ENCODE measurements around the gene SDHD.
"Not testable (repeated sequence)": the region's sequence is repeated elsewhere in the genome, so short reads cannot be mapped to it uniquely, and the experiment has no call there.

Gene SDHD

DNA sequence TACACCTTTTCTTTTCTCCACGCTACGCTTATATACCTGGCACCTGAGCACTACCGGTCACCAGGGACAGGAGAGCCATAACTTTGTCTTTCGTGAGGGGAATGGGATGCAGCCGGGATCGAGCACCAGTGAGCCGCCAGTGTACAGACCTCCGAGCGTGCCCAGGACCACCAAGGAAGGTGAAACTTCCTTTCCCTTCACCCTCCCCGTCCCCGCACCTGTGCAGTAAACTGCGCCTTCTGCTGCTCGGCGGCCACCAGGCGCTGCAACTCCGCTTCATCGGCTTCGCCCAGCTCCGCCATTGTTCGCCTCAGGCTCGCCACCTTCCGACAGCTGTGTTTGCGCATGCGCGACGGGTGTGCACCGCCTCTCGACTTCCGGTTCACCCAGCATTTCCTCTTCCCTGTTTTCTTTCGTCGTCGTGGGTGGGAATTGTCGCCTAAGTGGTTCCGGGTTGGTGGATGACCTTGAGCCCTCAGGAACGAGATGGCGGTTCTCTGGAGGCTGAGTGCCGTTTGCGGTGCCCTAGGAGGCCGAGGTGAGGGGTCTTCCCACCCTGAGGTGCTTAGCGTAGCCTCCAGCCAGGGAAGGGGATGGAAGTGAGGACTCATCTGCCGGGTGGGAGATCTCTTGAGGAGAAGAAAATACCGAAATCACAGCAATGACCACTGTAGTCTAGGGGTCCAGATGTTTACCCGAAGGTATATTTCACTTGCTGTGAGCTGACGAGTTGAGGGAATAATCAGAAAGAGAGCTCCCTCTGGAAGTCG lies at the start of gene SDHD, which contains the start of gene TIMM8B:
TSS of gene SDHD (plus strand) at position 452 of the 770 bp plus-strand sequence. CDS start at position 487, 35 bp downstream.
TSS of gene TIMM8B (minus strand) at position 335 of the 770 bp plus-strand sequence. CDS start at position 302, 33 bp downstream.
- FAIRE-seq: peak; percentile 89

DNA sequence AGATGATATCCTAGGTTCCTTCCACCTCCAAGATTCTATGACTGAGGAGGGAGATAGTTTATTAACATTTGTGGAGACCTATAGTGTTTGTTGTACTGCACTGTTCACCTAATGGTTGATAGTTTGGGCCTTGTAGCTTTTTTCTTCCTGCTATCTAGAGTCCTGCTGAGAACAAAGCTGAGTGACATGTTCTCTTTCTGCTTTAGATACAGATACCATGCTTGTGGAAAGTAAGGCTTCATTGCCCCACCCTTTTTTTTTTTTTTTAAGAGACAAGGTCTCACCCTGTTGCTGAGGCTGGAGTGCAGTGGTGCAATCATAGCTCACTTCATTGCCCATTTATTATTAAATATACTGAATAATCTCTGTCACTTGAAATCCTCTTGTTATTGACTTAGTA lies 49.1 kb upstream of the SDHD start:
- no peak for FAIRE-seq

DNA sequence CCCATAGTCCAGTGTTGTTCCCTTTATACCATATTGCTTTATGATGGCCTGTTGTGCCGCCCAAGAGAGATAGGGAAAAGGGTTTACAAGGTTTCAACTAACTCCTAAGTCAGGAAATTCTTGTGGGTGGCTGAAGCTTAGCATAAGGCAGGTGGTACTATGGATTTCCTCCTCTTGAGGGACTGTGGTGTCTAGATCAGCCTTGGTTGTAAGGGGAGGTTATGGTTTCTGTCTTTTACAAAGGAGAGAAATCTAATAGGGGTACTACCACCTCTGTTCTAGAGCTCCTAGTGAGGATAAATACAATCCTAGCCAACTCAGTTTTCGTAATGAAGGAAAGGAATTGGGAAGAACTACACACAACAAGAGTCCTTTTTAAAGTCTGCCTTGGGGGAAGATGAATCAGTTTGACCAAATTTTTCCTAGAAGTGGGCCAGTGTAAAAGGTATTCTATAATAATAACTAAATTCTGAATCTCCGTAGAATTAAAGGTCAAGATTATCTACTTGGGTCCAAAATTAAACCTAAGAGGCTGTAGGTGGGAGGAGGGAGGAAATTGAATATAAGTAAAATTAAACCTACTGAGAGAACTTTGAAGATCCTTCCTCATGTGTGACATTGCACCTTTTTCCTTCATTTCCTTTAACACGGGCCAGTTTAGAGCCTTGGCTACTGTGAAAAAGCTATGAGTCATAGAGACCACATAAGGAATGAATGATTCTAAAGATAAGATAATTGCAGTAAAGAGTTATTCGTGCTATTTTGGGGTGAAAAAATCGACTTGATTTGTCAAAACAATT lies 44.3 kb upstream of the SDHD start:
- no peak for FAIRE-seq

DNA sequence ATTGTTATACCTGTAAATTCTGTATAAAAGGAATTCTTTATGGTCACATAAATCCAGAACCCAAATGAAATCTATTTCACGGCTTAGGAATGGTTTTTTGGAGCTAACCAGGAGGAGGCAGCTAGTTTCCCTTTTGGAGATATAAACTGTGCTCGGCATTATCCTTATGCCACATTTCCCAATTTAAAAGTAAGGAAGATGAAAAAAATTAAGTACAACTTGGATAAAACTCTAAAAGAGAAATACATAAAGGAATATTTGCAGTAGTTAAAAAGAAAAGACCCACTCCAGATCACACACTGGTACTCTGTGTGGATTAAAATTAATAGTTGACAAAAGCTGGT lies 43.7 kb upstream of the SDHD start:
- no peak for FAIRE-seq

DNA sequence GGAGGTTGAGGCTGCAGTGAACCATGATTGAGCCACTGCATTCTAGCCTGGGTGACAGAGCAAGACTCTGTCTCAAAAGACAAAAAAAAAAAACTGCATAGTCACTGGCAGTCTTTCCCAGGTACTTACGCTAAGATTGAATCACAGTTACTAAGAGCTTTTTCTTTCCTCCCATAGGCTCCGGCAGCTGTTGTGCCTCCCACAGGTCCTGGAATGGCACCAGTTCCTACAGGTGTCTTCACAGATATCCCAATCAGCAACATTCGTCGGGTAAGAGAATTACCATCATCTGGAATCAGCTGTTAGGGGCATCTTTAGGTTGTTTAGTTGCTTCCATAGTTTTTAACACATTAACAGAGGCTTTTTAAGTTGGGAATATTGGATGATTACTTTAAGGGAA lies 41.7 kb upstream of the SDHD start:
- no peak for FAIRE-seq

DNA sequence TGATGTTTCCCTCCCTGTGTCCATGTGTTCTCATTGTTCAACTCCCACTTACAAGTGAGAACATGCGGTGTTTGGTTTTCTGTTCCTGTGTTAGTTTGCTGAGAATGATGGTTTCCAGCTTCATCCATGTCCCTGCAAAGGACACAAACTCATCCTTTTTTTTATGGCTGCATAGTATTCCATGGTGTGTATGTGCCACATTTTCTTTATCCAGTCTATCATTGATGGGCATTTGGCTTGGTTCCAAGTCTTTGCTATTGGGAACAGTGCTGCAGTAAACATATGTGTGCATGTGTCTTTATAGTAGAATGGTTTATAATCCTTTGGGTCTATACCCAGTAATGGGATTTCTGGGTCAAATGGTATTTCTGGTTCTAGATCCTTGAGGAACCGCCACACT lies 40.0 kb upstream of the SDHD start:
- not testable (repeated sequence) for FAIRE-seq

DNA sequence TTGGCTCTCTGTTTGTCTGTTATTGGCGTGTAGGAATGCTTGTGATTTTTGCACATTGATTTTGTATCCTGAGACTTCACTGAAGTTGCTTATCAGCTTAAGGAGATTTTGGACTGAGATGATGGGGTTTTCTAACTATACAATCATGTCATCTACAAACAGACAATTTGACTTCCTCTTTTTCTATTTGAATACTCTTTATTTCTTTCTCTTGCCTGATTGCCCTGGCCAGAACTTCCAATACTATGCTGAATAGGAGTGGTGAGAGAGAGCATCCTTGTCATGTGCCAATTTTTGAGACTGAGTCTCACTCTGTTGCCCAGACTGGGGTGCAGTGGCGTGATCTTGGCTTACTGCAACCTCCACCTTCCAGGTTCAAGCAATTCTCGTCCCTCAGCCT lies 38.4 kb upstream of the SDHD start:
- not testable (repeated sequence) for FAIRE-seq

DNA sequence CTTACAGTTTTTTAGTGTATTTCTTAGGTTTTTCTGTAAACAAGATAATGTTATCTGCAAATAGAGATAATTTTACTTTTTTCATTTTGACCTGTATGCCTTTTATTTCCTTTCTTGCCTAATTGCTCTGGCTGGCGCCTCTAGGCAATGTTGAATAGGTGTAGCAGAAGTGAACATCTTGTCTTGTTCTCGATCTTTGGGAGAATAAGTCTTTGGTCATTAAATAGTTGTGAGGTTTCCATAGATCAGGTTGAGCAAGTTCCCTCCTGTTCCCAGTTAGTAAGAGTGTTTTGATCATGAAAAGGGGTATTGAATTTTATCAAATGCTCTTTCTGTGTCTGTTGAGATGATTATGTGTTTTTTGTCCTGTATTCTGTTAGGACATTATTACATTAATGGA lies 36.9 kb upstream of the SDHD start:
- no peak for FAIRE-seq

DNA sequence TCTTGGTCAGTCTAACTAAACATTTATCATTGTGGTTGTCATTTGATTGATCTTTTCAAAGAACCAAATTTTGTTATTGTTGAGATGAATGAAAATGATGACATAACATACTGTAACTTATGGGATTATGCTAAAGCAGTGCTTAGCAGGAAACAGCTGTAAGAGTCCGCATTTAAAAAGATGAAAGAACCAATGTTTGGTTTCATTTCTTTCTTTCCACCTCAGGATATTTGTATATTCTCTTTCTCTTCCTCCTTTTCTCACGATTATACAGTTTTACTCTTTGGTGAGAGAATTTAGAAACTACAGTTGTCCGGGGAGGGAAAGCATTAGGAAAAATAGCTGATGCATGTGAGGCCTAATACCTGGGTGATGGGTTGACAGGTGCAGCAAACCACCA lies 36.0 kb upstream of the SDHD start:
- FAIRE-seq: no peak

DNA sequence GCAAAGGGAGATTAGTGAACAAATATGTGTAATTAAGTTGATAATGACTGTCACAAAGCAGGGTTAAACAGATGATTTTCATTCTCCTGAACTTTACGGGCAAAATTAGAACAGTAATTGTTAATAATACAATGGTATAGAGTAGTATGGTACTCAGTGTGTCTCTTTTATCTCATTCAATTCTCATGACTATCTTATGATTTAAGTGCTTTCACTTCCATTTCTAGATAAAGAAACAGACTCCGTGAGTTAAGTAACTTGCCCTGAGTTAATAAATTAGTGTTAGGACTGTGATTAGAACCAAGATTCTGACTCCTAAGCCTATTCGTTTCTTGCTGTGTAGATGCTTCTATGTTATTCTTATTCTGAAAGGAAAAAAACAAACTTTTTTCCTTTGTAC lies 34.9 kb upstream of the SDHD start:
- FAIRE-seq: no peak

DNA sequence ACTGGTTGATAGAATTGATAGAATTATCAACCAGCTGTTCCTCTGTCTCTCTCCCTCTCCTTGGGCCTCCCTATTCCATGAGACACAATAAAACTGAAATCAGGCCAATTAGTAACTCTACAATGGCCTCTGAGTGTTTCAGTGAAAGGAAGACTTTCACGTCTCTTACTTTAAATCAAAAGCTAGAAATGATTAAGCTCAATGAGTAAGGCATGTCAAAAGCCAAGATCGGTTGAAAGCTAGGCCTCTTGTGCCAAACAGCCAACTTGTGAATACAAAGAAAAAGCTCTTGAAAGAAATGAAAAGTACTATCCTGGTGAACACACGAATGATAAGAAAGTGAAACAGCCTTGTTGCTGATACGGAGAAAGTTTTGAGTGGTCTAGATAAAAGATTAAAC lies 29.5 kb upstream of the SDHD start:
- FAIRE-seq: no peak

DNA sequence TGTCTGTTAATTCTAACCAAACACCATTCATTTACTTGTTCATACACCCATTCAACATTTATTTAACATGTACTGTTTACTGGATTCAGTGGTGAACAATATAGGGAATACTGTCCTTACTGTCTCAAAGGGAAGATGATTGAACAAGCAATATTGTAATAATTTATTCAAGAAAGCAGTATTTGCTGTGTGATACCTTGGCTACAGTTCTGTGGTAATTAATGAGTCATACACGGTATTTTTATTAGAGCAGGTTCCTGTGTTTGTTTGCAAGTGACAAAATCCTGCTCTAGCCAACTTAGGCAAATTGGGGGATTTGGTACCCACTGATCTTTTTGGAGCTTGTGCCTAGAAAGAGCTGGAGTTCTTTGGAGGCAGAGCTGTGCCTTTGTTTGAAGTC lies 28.6 kb upstream of the SDHD start:
- FAIRE-seq: no peak

DNA sequence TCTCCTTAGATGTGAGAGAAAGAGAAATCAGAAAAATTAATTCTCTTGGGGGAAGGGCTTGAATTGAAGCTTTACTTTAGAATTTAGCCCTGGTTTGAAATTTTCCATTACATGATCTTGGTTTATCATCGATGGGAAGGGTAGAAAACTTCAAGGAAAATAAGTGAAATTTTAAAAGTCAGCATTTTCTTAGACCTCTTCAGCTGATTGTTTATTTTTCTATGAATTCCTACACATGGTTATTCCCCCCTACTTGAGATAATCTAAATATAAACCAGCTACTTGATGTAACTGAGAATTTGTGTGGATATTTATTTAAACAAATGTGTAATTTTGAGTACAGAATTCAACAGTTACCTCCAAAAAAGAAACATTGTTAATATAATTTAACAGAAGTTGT lies 23.8 kb upstream of the SDHD start:
- no peak for FAIRE-seq

DNA sequence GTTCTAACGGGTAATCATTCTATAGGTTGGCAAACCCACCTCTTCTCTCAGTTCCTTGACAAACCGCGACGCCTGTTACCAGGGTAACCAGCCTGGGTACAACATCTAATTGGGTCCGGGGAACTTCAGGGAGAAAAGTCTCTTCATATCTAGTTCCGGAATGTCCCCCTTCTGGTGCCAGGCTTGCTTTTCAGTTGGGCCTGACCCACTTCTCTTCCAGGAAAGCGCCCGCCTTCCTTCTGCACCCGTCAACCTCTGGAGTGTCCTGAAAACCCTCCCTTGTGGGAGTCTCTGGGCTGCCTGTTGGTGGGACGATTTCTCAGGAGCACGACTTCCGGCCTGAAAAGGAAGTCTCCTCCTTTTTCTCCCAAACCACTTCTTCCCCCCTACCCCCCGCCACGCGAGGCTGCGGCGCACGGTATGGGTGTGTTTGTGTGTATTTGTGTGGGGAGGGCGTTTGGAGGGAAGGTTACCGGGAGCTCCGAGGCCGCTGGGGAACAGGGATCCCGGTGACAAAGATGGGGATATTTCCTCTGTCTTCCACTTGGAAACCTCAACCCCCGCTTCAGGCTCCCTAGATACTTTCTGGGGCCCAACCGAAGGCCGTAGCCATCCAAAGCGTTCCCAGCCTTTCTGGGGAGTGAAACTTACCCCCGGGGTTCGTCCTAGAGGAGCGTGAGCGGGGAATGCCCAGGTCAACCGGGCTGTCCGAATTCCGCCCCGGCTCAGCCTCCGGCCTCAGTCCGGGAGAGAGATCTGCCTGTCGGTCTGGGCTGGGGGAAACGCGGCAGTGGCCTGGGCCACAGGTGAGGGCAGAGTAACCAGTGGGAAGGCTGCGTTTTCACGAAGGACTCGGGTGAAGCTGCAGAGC lies 12.5 kb upstream of the SDHD start, which contains the start of the genes NKAPD1 and PIH1D2:
TSS of gene NKAPD1 (plus strand) at position 359 of the 871 bp plus-strand sequence. CDS start 1,276 bp downstream, outside the sequence.
TSS of gene PIH1D2 (minus strand) at position 77 of the 871 bp plus-strand sequence. CDS start 843 bp downstream, outside the sequence.
- FAIRE-seq: peak; percentile 23

DNA sequence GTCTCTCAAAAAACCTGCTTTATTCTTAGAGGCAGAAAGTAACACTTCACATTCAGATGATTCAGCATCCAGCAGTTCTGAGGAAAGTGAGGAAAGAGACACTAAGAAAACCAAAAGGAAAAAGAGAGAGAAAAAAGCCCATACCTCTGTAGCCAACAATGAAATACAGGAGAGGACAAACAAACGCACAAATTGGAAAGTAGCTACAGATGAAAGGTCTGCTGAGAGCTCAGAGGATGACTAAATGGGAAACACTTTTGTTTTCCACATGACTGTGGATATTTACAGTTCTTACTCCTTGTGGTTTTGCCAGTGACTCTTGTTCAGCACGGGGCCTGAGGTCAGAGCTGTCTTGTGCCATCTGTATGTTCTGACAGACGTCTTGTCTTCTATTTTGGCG lies 3.9 kb upstream of the SDHD start:
- no peak for FAIRE-seq

DNA sequence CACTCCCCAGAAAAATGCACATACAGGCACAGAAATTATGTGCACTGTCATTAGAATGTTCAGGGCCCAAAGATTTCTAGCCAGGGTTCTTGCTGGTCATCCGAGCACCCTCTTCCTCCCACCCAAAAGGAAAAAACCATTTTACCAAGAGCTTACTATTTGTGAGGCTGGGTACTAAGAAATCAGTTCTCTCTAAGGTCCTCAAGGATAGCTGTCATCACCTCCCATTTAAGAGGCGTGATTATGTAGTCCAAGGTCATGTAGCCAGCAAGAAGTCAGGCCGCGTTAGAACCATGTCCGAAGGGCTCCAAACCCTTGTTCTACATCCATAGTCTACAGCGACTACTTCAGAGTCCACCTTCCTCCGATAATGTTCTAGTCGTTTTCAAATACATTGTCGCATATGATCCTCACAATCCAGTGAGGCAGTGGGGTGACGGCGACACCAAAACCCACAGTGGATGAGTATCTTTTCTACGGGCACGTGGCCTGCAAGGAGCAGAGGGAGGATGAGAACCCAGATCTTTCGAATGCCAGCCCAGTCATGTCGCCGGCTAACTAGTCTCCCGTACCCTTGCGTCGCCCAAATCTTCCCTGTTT lies 751 bp upstream of the SDHD start:
- no peak for FAIRE-seq

DNA sequence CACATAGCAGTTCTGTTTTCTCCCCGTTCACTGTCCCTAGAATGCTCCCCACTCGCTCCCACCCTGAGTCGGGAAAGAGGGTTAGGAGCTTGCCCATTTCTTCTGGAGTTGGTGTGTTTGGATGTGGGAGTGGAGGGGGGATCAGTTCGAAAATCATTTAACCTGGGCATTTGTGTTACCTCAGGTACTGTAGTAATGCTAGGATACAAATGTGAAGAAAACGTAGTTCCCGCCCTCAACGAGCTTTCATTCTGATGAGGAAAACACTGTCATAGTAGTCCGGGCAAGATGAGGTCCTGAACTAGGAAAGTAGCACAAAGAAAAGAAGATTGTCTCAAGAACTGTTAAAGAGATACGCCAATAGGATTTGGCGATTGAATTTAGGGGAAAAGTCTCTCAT lies 539 bp downstream of the SDHD start:
- no peak for FAIRE-seq

DNA sequence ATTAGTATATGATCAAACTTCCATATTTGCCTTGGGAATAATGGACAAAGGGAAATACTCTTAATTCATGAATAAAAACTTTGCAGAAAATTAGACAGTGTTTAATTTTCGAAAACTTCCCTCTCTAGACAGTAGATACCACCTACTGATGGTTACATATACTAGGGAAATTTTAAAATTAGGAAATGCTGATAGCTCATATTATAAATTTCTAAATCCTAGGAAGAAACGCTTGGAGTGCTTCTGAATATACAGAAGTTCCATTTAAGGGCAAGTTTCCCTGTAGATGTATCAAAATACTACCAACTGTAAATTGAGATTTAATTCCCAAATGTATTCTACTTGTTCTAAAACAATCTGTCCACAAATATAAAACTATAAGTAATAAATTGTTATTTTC lies 8.6 kb downstream of the SDHD start:
- FAIRE-seq: not testable (repeated sequence)

DNA sequence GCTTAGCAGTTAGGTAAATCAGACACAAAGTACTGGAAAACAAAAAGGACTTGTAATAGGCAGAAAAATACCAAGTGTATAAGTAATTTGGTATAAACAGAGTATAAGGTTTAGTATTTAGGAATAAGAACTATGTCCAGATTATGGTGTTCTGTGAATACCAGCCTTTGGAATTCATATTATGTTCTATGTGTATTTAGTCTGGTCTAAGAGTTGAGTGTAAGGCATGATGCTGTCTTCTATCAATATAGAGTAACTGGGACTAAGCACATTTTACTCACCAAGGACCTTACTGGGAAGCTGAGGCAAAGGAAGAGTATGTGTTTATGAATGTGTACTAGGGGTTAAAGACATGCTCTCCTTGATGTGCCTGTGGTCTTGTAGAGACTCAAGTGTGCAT lies 9.5 kb downstream of the SDHD start:
- FAIRE-seq: no peak

DNA sequence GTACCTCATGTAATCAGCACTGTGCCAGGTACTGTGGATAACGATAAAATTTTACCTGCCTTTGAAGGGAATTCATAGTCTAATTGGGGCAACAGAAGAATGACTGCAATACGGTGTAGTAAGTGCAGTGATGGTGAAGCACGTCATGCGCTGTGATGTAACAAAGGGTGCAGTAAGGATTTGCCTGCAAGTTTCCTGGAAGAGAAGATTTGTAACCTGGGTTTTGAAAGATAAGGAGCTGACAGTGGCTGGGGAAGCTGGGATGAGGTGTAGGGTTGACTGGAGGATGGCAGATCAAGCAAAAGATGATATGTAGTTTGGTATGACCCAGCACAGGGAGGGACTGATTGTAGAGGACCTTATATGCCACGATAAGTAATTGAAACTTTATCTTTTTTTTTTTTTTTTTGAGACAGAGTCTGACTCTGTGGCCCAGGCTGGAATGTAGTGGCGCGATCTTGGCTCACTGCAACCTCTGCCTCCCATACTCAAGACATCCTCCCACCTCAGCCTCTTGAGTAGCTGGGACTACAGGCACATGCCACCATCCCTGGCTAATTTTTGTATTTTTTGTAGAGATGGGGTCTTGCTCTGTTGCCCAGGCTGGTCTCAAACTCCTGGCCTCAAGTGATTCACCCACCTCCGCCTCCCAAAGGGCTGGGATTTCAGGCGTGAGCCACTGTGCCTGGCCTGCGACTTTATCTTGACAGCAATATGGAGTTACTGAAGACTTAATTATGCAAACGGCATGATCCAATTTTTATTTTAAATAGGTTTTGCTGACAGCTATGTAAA lies 11.3 kb downstream of the SDHD start:
- no peak for FAIRE-seq

DNA sequence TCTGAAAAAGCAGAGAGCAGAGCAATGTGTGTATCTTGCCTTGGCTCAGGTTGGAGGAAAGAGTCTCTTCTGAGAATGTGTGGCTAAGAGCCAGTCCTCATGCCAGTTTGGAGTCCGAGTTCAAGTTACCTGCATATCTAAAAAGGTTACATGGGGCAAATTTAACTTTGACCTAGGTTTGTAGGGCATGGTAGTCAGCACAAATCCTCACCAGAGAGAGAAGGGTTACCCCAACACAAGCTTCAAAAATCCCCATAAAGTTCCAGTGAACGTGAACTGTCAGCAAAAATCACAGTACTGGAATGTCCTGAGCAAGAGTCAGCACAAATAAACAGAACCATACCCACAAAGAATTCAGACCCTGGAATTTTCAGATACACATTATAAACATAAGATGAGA lies 13.8 kb downstream of the SDHD start:
- FAIRE-seq: no peak

DNA sequence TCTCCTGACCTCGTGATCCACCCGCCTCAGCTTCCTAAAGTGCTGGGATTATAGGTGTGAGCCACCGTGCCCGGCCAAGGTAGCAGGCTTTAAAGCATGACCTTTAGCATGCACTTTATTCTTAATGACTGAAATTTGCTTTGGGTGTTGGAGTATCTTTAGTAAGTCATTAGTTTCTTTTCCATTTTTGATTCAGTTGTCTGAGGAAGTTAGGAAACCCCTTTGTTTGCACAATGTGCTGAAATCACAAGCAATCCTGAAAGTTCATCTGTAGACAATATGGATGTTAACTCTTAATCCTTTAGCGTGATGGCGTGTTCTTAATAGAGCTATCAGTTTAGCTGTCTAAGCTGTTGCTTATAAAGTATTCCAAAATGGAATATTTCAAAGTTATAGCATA lies 16.8 kb downstream of the SDHD start:
- FAIRE-seq: no peak

Measured in A204.1 (cell line).